Ovary (tissue), 9 donors: ENCODE data around the gene POR. TPM values are rescaled to one million over a fixed set of nuclear protein-coding genes. Genes with fewer than 3 reads are reported as not detected.
"Not testable (repeated sequence)": the region's sequence is repeated elsewhere in the genome, so short reads cannot be mapped to it uniquely, and the experiment has no call there.

Source experiments
- DNase-seq, 5 donors: peaks; one replicate each; pipeline ENCODE4 v3.0.0-alpha.2; 2019 to 2020
- H3K27ac ChIP-seq, 2 donors: fragments of 200-600 bp; one replicate each; pipeline versions ENCODE4 v1.5.1 to v1.8.0; 2019 to 2022
- H3K27me3 ChIP-seq: fragments of 200-600 bp; one replicate; pipeline ENCODE4 v1.8.0; 2022
- H3K36me3 ChIP-seq: fragments of 200-600 bp; sonication (generic); one replicate; pipeline ENCODE4 v1.5.1; 2019
- H3K4me1 ChIP-seq: one replicate; pipeline ENCODE4 v1.8.1; 2013; ENCODE audit warnings: mild to moderate bottlenecking, moderate library complexity; ENCODE audit not compliant: insufficient read depth
- H3K4me3 ChIP-seq: fragments of 200-600 bp; sonication (generic); one replicate; pipeline ENCODE4 v1.5.1; 2017
- H3K9me3 ChIP-seq, 2 donors: fragments of 200-600 bp in 1 of 2; sonication (generic) in 1 of 2; one replicate each; pipeline versions ENCODE4 v1.5.1 to v1.8.1; 2013 to 2019; ENCODE audit warnings: mild to moderate bottlenecking in 1 of 2, moderate library complexity in 1 of 2
- CTCF ChIP-seq, 3 donors: fragments of 450-650 bp in 2 of 3; fragments of 200-600 bp in 1 of 3; IDR thresholded peaks; one replicate each; pipeline versions ENCODE4 v1.5.1 to v1.8.0; 2016 to 2022; ENCODE audit warnings: antibody characterized with exemption in 3 of 3, mild to moderate bottlenecking in 1 of 3
- EP300 ChIP-seq: sonication (generic); formaldehyde crosslinking; IDR thresholded peaks from one replicate; pipeline ENCODE4 v1.6.1; 2017; ENCODE audit warnings: antibody characterized with exemption
- POLR2A ChIP-seq: fragments of 450-650 bp; IDR thresholded peaks from one replicate; pipeline ENCODE4 v1.6.1; 2017; ENCODE audit warnings: antibody characterized with exemption, mild to moderate bottlenecking, moderate library complexity
- WGBS, 3 donors: extraction: QIAGEN DNeasy Blood & Tissue Kit in 1 of 3; methylation state at CpG; one replicate each; pipeline versions ENCODE4 v1.1.5 to v1.1.7; 2013 to 2017; 5-methylcytosine and 5-hydroxymethylcytosine counted together
- intact Hi-C, 4 donors: fragments of 100-400 bp; cut with DNase I; formaldehyde crosslinking; loops; one replicate each; pipeline versions ENCODE4 v1.11.0 to v1.15.1; 2022 to 2023
- polyA plus RNA-seq, 2 donors: library from polyadenylated mRNA; stranded (reverse); fragments of 200-250 nt in 1 of 2; fragments of 350-450 nt in 1 of 2; fragmentation: Illumina TruSeq in 1 of 2; extraction: RNeasy Lipid Tissue Mini Kit (QIAGEN cat#74804) in 1 of 2; gene quantifications; one replicate each; pipeline ENCODE4 v1.2.3, GENCODE V29; 2013 to 2014
- total RNA-seq, 7 donors: library from RNA; depleted of rRNA in 2 of 7; stranded (reverse); fragments of >200 nt in 2 of 7; fragmentation: NEBNext Ultra II Directional in 3 of 7; extraction: Animal tissue kit (Norgen Biotek cat#: 25700) in 3 of 7; gene quantifications; one replicate each; pipeline versions ENCODE4 v1.1.0 to v1.2.4, GENCODE V29; 2016 to 2023
- donor health status: DM: no; HTN: no; CAD: no; lungs with moderate emphysema.
- donor health status: DM: no; HTN: no; CAD: no.
- donor health status: Bipolar disorder and iron deficiency.
- donor health status: DM: yes; HTN: yes; CAD: no.
- donor health status: DM: no; HTN: no; CAD: no.
- donor health status: DM: yes; HTN: yes; CAD: no.

The POR gene
- total and polyA plus RNA-seq, 9 donors = 71.8 to 191 (median 144) TPM

GRCh38 chr7:75872073-75872782, 42.7 kb upstream of the POR start:
- Histone ChIP-seq H3K4me3 (no peak overlapping the region), H3K27me3 (no peaks in the 10 kb centered on the region), H3K9me3 (no peaks in the 10 kb centered on the region), H3K36me3 (no peaks in the 10 kb centered on the region), H3K27ac (no peak overlapping the region), H3K4me1 (peaks cover 6% of the 10 kb centered on the region)
- no peak for DNase-seq
- WGBS, 3 donors = 38 to 43% (median 40%) methylated on average over 13 of the region's 13 CpGs
- TF ChIP-seq EP300 (no peak), CTCF (IDR thresholded peaks at IDR 0.05) (no peak), POLR2A (no peak)
- intact Hi-C loops = loop anchor here in 2 of 4 donors (10.0 kb wide), 2 partner anchors 123 to 143 kb away; partner anchors contain the start of gene TMEM120A (in 1 of the 2)

- H3K27ac ChIP-seq, H3K36me3 ChIP-seq, DNase-seq, H3K9me3 ChIP-seq, H3K4me3 ChIP-seq, H3K27me3 ChIP-seq, H3K4me1 ChIP-seq: not testable (repeated sequence)
- 88% methylated on average over 3 of the region's 3 CpGs for WGBS, 3 donors
- intact Hi-C loops = loop anchor here in 2 of 4 donors (10.0 kb wide), 2 partner anchors 121 to 141 kb away; partner anchors contain the start of gene TMEM120A (in 1 of the 2)
Observed at GRCh38 chr7:75874180-75874579, 40.8 kb upstream of the POR start.

- TF ChIP-seq EP300 (no peak), POLR2A (no peak), CTCF (IDR thresholded peaks at IDR 0.05) (no peak)
- intact Hi-C loops = loop anchor here in 2 of 4 donors (10.0 kb wide), 2 partner anchors 119 to 139 kb away; partner anchors contain the start of gene TMEM120A (in 1 of the 2)
- Histone ChIP-seq H3K4me3 (no peak overlapping the region), H3K36me3 (no peaks in the 10 kb centered on the region), H3K9me3 (no peaks in the 10 kb centered on the region), H3K27me3 (no peaks in the 10 kb centered on the region), H3K4me1 (peaks cover 12% of the 10 kb centered on the region), H3K27ac (no peak overlapping the region)
- DNase-seq = no peak
- WGBS, 3 donors = 87 to 92% (median 92%) methylated on average over 21 of the region's 21 CpGs
Observed at GRCh38 chr7:75875113-75876080, 39.6 kb upstream of the POR start.

DNA sequence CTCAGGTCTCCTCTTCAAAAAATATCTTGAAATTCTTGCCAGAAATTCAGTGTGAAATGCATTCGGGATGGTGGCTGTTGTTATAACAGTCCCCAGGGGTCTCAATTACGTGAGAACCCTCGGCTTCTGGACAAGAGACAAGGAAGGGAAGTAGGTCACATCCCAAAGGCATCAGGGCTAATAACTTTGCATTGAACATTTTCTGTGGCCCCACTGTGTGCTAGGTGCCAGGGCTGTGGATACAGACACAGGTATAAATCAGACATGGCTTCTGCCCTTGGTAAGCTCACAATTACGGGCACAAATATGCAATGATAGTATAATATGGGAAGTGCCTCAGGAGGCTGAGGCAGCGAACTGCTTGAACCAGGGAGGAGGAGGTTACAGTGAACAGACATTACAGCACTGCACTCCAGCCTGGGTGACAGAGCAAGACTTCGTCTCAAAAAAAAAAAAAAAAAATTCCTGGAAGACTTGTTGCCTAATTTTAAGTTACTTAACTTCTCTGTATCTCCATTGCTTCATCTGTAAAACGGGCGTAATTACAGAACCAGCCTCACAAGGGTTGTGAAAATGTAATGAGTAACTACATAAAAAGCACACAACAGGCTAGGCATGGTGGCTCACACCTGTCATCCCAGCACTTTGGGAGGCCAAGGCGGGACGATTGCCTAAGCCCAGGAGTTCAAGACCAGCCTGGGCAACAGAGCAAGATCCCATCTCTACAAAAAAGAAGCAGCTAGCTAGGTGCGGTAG, 38.7 kb upstream of the POR start:
- 77 to 83% (median 81%) methylated on average over 11 of the region's 11 CpGs for WGBS, 3 donors
- intact Hi-C loops = loop anchor here in 2 of 4 donors (10.0 kb wide), 2 partner anchors 118 to 138 kb away; partner anchors contain the start of gene TMEM120A (in 1 of the 2)
- no peak for TF ChIP-seq EP300
- no peak for TF ChIP-seq CTCF (IDR thresholded peaks at IDR 0.05)
- no peak for TF ChIP-seq POLR2A
- H3K4me3 ChIP-seq = no peak overlapping the region
- no peaks in the 10 kb centered on the region for H3K36me3 ChIP-seq
- peaks cover 12% of the 10 kb centered on the region for H3K4me1 ChIP-seq
- H3K27ac ChIP-seq = no peak overlapping the region
- no peak for DNase-seq
- no peaks in the 10 kb centered on the region for H3K9me3 ChIP-seq
- H3K27me3 ChIP-seq = no peaks in the 10 kb centered on the region
